Inferior parietal cortex (tissue), 1 donor: ENCODE measurements around the gene CAPZA2.
"Not testable (repeated sequence)": the region's sequence is repeated elsewhere in the genome, so short reads cannot be mapped to it uniquely, and the experiment has no call there.

Source experiments
- DNase-seq: peaks from one replicate; pipeline ENCODE4 v3.0.0-alpha.2; 2016; ENCODE audit errors: extremely low spot score

Gene CAPZA2

GRCh38 chr7:116920359-116920758, 58.0 kb downstream of the CAPZA2 start:
- no peak for DNase-seq

GRCh38 chr7:116922545-116922944, 60.2 kb downstream of the CAPZA2 start:
- no peak for DNase-seq

- no peak for DNase-seq
These were observed 62.4 kb downstream of the CAPZA2 start for GRCh38 chr7:116924741-116925140.

- DNase-seq: no peak
These were observed 66.6 kb downstream of the CAPZA2 start for GRCh38 chr7:116929021-116929420.

GRCh38 chr7:116929914-116930913, 67.8 kb downstream of the CAPZA2 start:
- peak; percentile 96 for DNase-seq

- DNase-seq: no peak
These were observed 70.2 kb downstream of the CAPZA2 start for GRCh38 chr7:116932566-116932965.

- DNase-seq: no peak
These were observed 71.1 kb downstream of the CAPZA2 start for GRCh38 chr7:116933465-116933864.

GRCh38 chr7:116934580-116934979, 72.2 kb downstream of the CAPZA2 start:
- no peak for DNase-seq

- DNase-seq: not testable (repeated sequence)
These were observed 74.5 kb downstream of the CAPZA2 start for GRCh38 chr7:116936844-116937243.

GRCh38 chr7:116938678-116939077, 76.3 kb downstream of the CAPZA2 start:
- no peak for DNase-seq

- no peak for DNase-seq
These were observed 78.4 kb downstream of the CAPZA2 start for GRCh38 chr7:116940689-116941370.

- no peak for DNase-seq
These were observed 80.1 kb downstream of the CAPZA2 start for GRCh38 chr7:116942504-116942903.

GRCh38 chr7:116948934-116949333, 86.5 kb downstream of the CAPZA2 start:
- no peak for DNase-seq

- no peak for DNase-seq
These were observed 87.8 kb downstream of the CAPZA2 start for GRCh38 chr7:116949941-116950801.

- no peak for DNase-seq
These were observed 88.5 kb downstream of the CAPZA2 start for GRCh38 chr7:116950889-116951351.

GRCh38 chr7:116951366-116952292, 89.2 kb downstream of the CAPZA2 start:
- DNase-seq: peak; percentile 43

- DNase-seq: peak; percentile 44
These were observed 90.4 kb downstream of the CAPZA2 start for GRCh38 chr7:116952635-116953371.

- DNase-seq: peak; percentile 51
These were observed 91.1 kb downstream of the CAPZA2 start, which contains the start of gene ST7 for GRCh38 chr7:116953372-116953905. Gene ST7 (plus strand): TSS chr7:116953501. CDS start chr7:116953541, 40 bp downstream.
